OCI-LY7 (cell line): ENCODE data around the gene MTA3.

Experiments
- EZH2phosphoT487 ChIP-seq: fragments of 200-600 bp; sonication (generic); IDR thresholded peaks from 2 replicates; pipeline ENCODE4 v1.6.1; 2018; ENCODE audit warnings: low read depth, borderline replicate concordance, mild to moderate bottlenecking, mixed run types, antibody characterized with exemption, low read length, moderate library complexity, mixed read lengths
- TF ChIP-seq, protein P1 (sequence below): fragments of 200-600 bp; sonication (generic); conservative IDR thresholded peaks from 2 replicates; pipeline ENCODE4 v1.5.1; 2014; ENCODE audit warnings: mild to moderate bottlenecking, antibody characterized with exemption, low read length, moderate library complexity, mixed read lengths

DNA sequence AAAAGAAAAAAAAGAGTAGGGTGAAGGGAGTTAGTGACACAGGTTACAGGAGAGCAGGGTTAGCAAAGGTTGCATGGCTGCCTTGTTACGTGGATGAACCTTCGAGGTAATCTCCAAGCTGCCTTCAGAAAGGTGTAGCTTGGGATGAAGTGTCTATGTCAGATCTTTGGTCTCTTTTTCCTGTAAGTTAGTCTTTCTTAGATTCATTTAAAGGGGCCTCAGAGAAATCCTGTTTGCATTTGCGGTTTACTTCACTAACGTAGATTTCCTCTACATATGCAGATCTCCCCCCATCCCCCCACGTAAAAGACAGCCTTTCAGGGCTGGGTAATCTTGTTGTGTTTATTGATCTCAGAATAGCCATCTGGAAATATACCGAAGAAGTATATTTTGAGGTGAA lies 83.7 kb downstream of the MTA3 start:
- TF ChIP-seq, protein P1, sequence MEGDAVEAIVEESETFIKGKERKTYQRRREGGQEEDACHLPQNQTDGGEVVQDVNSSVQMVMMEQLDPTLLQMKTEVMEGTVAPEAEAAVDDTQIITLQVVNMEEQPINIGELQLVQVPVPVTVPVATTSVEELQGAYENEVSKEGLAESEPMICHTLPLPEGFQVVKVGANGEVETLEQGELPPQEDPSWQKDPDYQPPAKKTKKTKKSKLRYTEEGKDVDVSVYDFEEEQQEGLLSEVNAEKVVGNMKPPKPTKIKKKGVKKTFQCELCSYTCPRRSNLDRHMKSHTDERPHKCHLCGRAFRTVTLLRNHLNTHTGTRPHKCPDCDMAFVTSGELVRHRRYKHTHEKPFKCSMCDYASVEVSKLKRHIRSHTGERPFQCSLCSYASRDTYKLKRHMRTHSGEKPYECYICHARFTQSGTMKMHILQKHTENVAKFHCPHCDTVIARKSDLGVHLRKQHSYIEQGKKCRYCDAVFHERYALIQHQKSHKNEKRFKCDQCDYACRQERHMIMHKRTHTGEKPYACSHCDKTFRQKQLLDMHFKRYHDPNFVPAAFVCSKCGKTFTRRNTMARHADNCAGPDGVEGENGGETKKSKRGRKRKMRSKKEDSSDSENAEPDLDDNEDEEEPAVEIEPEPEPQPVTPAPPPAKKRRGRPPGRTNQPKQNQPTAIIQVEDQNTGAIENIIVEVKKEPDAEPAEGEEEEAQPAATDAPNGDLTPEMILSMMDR, result no peak
- no peak for TF ChIP-seq EZH2phosphoT487
